Endometrial microvascular endothelial cells (primary cell): ENCODE data around the gene SPAG7. TPM values are rescaled to one million over a fixed set of nuclear protein-coding genes. Genes with fewer than 3 reads are reported as not detected.

Experiments
- in situ Hi-C: cut with HindIII; loops from 2 replicates; pipeline ENCODE4 v1.10.0; 2017; ENCODE audit warnings: low sequenced_read_pairs, low pct_unique_long_range_greater_than_20kb; ENCODE audit errors: inconsistent ontology term
- total RNA-seq: library from RNA; depleted of rRNA; stranded (reverse); fragments of >200 nt; gene quantifications from one replicate; pipeline ENCODE4 v1.2.3, GENCODE V29; 2015; ENCODE audit errors: inconsistent ontology term

Gene SPAG7
- total RNA-seq, 1 donor from 2014 or later, result 52.5 TPM

DNA sequence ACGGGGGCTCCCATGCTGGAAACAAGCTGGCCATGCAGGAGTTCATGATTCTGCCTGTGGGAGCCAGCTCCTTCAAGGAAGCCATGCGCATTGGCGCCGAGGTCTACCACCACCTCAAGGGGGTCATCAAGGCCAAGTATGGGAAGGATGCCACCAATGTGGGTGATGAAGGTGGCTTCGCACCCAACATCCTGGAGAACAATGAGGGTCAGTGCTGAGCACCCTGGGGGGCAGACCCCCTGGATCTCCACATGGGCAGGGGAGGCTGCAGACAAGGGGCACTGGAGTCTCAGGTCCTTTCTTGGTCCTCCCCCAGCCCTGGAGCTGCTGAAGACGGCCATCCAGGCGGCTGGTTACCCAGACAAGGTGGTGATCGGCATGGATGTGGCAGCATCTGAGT, 12.5 kb downstream of the SPAG7 start:
- in situ Hi-C loops, result no loop called here

DNA sequence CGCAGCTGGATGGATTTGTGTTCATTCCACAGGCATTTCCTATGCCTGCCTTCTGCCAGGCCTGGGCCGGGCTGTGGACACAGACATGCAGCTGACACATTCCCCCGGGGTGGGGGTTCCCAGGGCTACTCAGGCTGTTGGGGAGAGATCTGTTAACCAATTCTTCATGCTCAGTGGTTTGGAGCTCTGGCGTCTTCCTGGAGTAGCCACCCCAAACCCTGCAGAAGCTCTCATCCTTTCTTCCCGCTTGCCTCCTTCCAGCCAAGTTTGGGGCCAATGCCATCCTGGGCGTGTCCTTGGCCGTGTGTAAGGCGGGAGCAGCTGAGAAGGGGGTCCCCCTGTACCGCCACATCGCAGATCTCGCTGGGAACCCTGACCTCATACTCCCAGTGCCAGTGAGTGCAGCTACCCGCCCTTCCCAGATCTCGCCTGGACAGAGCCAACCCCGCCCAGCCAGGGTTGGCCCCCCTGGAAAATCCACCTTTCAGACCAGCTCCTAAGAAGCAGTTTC, 14.1 kb downstream of the SPAG7 start:
- in situ Hi-C loops, result no loop called here

DNA sequence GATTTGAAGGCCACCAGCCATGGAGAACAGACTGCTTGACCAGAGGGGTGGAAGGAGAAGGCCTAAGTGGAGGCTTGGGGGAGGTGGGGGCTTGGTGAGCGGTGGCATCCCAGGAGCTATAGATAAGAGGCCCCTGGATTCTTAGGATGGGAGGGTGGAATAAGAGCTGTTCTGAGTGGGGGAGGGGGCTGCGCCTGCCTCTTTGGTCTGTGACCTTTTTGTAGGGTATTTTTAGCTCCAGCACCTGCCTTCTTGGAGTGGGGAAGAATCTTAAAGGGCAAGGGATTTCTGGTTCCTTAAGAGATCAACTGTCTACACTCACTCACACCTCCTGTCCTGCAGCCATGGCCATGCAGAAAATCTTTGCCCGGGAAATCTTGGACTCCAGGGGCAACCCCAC, 16.1 kb downstream of the SPAG7 start:
- in situ Hi-C loops, result no loop called here

DNA sequence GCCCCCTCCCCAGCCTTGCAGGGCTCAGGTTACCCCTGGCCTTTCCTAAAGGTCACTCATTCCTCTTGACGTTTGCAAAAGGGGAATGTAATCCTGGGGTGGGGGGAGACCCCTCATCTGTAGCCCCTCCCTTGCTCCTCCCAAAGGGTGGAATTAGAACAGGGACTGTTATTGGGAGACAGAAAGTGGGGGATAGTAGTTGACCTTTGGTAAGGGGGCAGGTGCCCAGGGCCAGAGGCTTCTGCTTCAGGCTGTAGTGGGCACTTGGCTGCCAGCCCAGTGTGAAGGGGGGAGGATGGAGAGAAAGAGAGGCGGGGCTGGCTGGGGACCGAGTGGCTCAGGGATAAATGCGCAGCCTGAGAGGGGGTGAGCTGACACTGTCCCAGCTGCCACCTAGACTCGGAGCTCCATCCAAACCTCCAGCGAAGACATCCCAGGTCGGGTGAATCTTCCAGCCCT, 16.8 kb downstream of the SPAG7 start, which contains the start of gene ENO3:
TSS of gene ENO3 (plus strand) at position 374 of the 459 bp plus-strand sequence. CDS start 711 bp downstream, outside the sequence.
- in situ Hi-C loops, result no loop called here

DNA sequence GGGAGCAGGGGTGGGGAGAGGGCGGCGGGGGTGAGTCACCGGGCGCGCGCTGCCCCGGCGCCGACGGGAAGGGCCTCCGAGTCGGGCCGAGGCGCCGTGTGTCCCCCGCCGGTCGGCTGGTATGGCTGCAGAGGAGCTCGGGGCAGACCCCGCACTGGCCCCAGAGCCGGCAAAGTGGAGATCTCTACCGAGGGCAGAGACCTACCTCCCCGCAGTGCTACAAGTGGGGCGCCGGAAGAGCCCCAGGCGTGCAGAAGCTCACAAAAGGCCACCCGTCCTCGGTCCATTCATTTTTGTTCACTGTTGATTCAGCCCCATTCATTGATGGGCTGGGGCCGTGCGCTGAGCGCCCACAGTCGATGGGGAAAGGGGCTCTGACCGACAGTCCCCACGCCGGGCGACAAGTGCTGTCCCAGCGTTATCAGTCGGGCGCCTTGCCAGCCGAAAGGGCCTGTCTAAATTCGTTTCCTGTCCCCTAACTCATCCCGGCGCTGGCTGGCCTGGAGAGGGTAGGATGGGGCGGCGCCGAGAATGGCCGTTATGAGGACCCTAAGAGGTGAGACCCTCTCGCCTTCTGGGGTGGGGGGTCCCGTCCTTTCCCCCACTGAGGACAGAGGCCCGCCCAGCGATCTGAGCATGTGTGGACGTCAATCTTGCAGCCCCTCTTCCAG, 17.4 kb downstream of the SPAG7 start:
- in situ Hi-C loops, result no loop called here

DNA sequence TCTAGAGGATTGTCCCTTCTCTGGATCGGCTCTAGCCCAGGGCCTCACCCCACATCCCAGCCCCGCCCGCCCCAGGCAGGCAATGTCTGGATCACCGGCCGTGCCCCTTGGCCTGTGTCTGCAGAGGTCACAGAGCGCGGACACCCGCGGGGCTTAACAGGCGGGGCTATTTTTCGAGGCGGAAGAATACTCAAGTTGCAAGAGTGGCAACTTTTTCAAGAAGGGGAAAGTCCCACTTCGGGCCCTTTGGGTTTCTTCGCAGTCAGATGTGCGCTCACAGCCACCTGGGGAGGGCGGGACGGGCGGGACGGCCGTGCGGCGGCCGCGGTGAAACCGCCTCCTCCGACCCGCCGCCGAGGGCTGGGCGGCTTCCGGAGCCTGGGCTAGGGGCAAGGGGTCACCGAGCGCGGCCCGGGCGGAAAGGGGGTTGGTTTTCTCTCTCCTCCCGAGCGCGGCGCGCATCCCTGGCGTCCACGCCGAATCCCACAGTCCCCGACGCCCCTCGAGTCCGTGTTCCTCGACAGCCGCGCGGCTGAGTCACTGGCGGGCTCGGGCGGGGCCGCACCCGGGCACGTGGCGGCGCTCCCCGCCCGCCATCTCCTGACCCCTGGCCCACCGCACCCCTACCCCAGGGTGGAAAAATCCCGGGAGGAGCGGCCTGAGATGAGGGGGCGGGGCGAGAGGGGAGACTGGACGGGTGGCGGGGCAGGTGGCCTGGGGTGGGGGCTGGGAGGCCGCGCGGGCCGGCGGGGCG, 18.1 kb downstream of the SPAG7 start:
- in situ Hi-C loops, result no loop called here

DNA sequence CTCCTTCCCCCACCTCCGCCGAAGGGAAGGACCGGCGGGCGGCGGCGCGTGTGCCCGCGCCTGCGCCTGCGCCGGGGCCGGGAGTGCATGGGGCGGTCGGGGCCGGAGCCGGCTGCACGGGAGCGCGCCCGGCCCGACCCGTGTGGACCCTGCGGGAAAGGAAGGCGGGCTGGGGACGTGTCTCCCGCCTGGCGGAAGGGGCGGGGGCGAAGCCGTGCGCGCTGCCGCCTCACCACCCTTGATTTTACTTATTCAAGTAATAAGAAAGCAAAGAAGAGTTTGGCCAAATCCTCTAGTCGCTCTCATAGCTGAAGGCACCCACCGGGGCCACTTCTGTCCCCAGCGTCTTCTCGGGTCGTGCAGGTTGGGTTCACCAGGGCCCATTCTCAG, 18.7 kb downstream of the SPAG7 start:
- in situ Hi-C loops, result no loop called here

DNA sequence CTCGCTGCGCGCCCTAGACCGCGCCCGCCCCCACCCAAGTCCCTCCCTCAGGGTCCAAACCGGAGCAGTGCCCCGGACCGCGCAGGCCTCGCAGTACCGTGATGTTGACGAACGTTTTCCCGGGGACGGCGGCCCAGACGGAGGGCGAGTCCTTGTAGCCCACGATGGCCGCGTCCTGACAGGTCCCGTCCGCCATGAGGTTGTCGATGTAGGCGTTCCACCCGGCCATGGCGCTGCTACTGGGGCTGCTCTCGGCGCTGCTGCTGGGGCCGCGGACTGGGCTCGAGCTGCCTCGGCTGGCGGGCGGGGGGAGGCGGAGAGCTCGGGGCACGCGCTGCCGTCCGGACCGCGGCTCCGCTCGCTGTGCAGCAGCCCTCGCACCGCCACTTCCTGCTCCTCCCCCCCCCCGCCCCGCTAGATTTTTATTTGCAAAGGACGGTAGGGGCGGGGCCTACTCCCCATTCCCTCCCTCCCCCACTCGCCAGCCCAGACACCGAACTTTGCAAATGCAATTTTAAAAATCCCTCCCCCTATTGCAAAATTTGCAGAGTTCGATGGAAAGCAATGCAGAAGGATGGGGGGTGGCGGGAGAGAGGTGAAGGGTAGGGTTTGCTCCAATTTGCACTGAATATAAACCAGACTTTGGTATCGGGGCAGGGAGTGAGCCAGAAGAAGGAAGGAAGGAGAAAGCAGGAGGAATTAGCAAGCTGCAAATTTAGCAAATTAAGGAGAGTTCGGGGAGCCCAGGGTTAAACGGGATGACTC, 19.3 kb downstream of the SPAG7 start, which contains the start of gene PFN1:
TSS of gene PFN1 (minus strand) at position 365 of the 765 bp plus-strand sequence. CDS start at position 229, 136 bp downstream.
- in situ Hi-C loops, result no loop called here

DNA sequence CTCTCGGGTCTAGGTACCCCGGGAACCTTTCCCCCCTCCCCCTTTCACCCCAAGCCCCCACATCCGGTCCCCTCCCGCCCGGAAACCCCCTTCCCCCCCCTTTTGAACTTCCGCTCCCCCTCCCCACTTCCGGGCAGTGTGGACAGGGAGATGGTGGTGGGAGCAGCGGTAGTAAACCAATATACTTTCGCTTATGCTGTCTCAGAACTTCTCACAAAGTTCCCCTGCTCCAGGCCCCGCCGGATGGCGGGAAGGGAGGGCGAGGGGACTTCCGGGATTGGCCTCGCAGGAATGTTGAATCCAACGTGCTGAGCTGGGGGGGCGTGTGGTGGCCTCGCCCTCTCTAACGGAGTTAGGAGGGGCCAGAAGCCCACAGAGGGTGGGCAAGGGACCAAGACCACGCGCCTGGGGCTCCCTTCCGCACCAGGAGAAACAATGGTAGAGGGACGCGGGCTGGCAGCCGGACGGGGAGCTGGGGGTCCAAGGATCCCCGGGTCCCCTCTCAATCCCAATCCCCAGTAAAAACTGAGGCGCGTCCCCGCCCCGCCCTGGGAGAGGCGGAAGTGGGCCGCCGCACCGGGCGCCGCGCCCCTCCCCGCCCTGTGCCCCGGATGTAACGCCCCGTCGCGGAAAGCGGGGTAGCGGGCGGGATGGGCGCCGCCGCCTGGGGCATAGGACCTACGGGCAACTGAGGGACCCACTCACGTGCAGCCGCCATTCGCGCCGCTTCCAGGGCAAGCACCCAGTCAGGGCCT, 20.0 kb downstream of the SPAG7 start:
- in situ Hi-C loops, result no loop called here

DNA sequence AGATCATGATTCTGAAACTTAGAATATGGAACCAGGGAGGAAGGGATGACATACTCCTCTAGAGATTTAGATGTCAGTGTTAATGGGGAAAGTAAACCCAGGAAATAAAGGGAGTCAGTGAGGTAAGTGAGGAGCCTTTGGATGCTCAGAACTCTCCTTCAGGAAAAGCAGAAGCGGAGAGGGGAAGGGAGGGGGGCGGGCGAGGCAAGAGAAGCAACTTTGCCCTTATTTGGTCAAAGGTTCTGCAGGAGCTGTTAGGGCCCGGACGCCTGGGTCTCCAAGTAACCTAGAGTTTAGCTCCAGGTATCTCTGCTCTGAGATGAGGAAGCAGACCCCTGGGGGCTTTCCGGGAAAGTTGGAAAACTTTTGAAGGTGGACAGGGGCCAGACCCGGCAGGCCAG, 20.6 kb downstream of the SPAG7 start:
- in situ Hi-C loops, result no loop called here

DNA sequence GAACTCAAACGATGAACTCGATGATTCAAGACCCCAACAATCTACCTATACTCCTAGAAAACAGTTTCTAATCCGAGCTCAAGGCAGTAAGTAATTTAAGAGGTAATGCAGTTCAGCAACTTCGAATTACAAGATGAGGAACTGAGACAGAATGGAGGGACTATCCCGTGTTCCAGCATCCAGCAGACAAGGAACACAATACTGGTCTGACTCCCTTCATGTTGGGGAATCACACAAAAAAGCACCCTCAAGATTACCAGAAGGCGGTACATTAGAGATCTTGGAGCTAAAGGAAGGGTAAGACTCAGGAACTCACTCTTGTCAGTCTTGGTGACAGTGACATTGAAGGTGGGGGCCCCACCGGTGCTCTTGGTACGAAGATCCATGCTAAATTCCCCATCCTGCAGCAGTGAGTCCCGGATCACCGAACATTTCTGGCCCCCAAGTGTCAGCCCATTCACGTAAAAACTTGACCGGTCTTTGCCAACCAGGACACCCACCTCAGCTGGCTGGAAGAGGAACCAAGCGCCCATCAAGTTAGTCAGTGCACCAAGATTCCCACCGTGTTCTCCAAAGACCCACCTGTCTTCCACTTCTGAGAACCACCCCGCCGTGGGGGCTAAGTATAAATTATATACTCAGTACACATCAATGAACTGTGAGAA, 21.2 kb downstream of the SPAG7 start:
- in situ Hi-C loops, result no loop called here

DNA sequence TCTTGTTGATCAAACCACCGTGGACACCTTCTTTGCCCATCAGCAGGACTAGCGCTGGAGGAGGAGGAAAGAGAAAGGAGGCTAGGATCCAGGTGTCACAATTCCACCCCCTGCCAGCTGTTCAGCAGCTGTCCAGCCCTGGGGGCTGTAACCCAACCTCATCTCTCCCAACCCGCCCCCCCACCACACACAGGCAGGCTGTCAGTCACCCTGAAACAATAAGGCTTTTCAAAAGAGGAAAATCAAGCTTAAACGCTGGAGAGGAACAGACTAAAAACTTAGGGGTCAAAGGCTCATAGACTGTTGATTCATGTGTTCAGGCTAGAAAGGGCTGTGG, 21.7 kb downstream of the SPAG7 start:
- in situ Hi-C loops, result no loop called here

DNA sequence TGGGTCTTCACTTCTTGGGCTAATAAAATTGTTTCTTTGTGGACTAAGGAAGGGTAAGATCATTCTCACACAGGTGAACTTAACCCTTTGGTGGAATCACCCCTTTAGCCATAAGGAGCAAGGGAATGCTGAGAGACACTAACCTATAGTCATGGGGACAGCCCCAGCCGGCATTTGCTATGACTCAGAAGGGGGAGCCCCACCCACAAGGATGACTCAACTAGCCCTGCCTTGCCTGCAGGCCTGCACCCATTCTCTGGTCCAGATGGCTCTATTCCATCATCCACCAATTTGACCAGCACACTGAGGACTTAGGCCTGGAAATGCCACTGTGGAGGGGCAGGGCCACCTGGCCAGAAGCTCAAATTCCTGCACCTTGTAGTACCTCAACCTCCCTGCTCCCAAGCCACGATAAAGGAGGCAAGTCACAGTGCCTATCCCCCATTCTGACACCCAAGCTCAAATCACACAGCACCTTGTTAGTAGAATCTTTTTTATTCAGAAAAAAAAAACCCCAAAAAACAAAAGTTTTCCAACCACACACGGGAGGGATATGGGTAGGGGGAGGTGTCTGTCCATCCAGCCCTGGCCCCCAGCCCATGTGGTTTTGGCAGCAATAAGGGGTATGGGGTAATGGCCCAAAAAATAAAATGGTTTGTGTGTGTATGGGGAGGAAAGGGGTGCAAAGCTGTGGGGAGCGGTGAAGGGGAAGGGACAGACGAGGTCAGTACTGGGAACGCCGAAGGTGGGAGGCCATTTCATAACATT, 22.3 kb downstream of the SPAG7 start:
- in situ Hi-C loops, result no loop called here

DNA sequence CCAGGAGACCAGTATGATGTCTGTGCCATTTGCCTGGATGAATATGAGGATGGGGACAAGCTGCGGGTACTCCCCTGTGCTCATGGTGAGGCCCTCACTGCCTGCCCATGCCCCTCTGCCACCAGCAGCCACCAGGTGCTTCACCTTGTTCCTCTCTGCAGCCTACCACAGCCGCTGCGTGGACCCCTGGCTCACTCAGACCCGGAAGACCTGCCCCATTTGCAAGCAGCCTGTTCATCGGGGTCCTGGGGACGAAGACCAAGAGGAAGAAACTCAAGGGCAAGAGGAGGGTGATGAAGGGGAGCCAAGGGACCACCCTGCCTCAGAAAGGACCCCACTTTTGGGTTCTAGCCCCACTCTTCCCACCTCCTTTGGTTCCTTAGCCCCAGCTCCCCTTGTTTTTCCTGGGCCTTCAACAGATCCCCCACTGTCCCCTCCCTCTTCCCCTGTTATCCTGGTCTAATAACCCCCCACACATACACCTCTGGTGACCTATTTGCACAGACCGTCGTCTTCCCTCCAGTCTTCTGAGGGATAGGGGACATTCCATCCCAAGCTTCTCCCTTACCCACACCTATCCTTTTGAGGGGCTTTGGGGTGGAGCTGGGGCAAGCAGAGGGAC, 23.0 kb downstream of the SPAG7 start:
- in situ Hi-C loops, result no loop called here

DNA sequence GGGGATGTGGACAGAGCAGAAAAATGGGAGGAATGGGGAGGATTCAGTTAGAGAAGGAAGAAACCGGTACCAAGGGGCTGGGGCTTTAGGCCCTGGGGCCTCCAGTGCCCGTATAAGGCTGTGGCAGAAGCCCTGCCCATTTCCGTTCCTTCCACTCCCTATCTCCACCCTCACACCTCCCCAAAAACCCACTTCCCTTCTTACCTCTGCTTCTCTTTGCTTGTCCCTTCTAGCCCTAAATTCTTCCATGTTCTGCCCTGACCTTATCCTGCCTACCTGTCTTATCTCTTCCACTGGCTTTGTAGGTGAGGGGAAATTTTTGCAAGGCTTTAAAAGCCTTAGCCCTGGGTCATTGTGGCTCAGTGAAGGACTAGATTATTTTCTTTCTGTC, 23.5 kb downstream of the SPAG7 start:
- in situ Hi-C loops, result no loop called here

DNA sequence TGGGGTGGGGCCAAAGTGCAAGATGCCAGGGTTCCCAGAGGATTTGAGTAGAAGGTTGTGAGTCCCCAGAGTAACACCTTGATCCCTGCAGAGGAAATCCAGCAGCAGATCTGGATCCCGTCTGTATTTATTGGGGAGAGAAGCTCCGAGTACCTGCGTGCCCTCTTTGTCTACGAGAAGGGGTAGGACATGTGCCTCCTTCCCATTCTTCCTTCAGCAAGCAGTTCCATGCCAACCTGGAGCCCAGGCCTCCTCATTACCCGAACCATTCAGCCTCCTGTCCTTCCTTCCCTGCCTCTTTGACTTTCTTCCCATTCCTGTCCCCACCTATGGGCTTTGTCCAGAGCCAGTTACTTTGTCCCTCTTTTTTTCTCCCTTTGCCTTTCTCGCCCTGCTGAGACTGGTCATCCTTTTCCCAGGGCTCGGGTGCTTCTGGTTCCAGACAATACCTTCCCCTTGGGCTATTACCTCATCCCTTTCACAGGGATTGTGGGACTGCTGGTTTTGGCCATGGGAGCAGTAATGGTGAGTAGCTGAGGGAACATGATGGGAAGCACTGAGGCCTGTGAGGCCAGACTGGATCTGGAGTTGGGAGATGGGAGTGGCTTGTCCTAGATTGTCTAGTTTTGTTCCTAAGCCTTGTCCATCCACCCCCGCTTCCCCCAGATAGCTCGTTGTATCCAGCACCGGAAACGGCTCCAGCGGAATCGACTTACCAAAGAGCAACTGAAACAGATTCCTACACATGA, 24.7 kb downstream of the SPAG7 start:
- in situ Hi-C loops, result no loop called here

DNA sequence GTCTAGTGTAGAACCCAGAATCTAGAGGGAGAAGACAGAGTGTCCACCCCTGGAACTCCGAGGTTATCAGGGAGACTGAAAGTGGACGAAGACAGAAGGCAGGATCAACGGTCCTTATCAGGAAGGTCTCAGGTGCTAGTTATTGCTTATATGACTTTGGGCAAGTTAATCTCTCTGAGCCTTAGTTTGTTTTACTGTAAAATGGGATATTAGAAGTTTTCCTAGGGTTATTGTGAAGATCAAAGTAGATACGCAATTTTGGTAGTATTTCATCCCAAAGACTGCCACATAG, 26.4 kb downstream of the SPAG7 start:
- in situ Hi-C loops, result no loop called here
